Measurements from ENCODE around the gene HINFP. TPM values are rescaled to one million over a fixed set of nuclear protein-coding genes. Genes with fewer than 3 reads are reported as not detected.
"Not testable (repeated sequence)": the region's sequence is repeated elsewhere in the genome, so short reads cannot be mapped to it uniquely, and the experiment has no call there.

HINFP gene
- total RNA-seq, 1 donor from 2014 or later, result 21.9 TPM

DNA sequence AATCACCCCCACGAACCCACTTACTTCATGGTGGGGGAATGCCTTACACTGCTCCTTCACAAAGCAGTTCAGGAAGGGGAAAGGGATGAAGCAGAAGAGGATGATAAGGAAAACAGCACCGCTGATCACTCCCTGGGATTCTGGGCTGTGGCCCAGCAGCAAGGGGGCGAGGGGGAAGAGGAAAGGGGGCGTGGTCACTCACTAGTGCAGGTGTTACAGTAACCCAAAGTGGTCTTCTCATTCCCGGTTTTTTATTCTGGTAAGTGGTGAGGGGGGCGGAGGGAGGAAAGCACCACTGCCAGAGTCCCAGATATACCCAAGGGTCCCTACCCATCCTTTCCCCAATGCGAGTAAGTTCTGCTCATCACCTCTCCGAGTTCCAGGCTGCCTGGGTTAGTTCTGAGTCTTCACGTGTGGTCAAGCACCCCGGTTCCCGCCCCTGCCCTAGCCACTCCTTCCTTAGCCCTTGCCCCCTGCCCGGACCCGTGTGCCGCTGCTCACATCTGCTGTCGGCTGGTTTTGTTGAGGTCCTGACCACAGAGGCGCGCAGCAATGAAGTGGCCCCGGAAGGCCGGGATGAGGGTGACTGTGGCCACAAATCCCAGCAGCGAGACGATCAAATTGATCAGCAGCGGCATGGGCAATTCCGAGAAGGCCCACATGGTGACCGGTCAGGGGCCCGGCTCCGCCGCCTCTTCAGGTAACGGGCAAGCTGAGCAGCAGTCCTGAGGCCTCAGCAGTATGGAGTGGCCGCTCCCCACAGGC lies 20.2 kb upstream of the HINFP start:
- Mint-ChIP-seq H3K36me3 (ENCODE audit: low read depth) (peaks cover 13% of the 10 kb centered on the region), H3K4me1 (ENCODE audit: low read depth) (peaks cover 34% of the 10 kb centered on the region), H3K27me3 (ENCODE audit: low read depth) (no peaks in the 10 kb centered on the region), H3K27ac (ENCODE audit: unreplicated experiment) (peak overlapping the region; percentile 100), H3K9me3 (ENCODE audit: low read depth) (no peaks in the 10 kb centered on the region), H3K4me3 (ENCODE audit: unreplicated experiment) (peak overlapping the region; percentile 89)
- TF ChIP-seq, protein P1, sequence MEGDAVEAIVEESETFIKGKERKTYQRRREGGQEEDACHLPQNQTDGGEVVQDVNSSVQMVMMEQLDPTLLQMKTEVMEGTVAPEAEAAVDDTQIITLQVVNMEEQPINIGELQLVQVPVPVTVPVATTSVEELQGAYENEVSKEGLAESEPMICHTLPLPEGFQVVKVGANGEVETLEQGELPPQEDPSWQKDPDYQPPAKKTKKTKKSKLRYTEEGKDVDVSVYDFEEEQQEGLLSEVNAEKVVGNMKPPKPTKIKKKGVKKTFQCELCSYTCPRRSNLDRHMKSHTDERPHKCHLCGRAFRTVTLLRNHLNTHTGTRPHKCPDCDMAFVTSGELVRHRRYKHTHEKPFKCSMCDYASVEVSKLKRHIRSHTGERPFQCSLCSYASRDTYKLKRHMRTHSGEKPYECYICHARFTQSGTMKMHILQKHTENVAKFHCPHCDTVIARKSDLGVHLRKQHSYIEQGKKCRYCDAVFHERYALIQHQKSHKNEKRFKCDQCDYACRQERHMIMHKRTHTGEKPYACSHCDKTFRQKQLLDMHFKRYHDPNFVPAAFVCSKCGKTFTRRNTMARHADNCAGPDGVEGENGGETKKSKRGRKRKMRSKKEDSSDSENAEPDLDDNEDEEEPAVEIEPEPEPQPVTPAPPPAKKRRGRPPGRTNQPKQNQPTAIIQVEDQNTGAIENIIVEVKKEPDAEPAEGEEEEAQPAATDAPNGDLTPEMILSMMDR (IDR thresholded peaks at IDR 0.05), result peak; percentile 15
- peak; percentile 86 for DNase-seq (ENCODE audit: low spot score)

DNA sequence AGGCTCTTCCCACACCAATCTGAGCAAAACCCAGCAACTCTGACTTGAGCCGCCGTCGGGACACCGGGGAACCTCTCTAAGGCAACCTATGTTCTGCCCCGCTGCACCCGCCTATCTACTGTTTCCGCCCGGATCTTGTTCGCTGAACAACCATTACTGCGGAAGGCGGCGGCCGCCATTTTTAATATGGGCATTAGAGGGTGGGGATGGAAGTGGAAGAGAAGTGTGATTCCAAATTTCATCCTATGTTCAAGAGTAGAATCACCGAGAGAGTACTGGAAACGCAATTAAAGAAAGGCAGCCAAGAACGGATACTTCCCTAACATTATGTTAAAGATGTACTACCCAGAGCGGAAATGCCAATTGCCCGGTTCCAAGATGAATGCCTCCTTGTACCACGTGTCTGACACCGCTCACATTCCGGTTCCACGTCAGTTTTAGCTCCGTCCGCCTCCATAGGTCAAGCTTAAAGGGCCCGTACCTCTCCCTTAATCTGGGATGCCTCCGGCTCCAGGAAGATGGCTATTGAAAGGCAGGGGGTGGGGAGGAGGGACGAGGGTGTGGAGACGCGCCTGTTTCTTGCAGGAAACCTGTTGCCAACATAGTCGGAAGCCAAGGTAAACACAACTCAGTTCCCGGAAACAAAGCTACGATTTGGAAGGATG lies 19.5 kb upstream of the HINFP start, which contains the start of gene DPAGT1:
DPAGT1 (minus strand) TSS at position 95 of the 665 bp plus-strand sequence. CDS start 198 bp downstream, outside the sequence.
- H3K9me3 Mint-ChIP-seq (ENCODE audit: low read depth), result no peaks in the 10 kb centered on the region
- H3K36me3 Mint-ChIP-seq (ENCODE audit: low read depth), result peaks cover 10% of the 10 kb centered on the region
- peak within 1 kb of the TSS; percentile 89 for H3K4me3 Mint-ChIP-seq (ENCODE audit: unreplicated experiment)
- H3K27ac Mint-ChIP-seq (ENCODE audit: unreplicated experiment), result peak within 1 kb of the TSS; percentile 100
- peaks cover 41% of the 10 kb centered on the region for H3K4me1 Mint-ChIP-seq (ENCODE audit: low read depth)
- no peaks in the 10 kb centered on the region for H3K27me3 Mint-ChIP-seq (ENCODE audit: low read depth)
- TF ChIP-seq, protein P1 (IDR thresholded peaks at IDR 0.05), result no peak
- DNase-seq (ENCODE audit: low spot score), result peak; percentile 91

DNA sequence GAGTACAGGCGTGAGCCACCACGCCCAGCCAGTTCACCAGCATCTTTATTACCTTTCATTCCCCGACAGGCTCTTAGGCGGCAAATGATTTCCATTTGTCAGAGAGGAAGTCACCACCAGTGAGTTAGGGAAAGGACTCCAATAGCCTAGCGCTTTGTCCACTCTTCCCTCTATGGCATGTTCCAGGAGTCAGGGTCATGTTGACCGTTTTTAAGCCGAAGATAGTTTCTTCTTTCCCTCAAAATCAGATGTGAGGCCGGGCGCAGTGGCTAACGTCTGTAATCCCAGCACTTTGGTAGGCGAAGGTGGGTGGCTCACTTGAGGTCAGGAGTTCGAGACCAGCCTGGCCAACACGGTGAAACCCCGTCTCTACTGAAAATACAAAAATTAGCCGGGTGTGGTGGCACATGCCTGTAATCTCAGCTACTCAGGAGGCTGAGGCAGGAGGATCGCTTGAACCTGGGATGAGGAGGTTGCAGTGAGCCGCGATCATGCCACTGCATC lies 18.2 kb upstream of the HINFP start:
- Mint-ChIP-seq H3K27ac (ENCODE audit: unreplicated experiment) (peak overlapping the region; percentile 100), H3K4me3 (ENCODE audit: unreplicated experiment) (peak overlapping the region; percentile 89), H3K4me1 (ENCODE audit: low read depth) (peaks cover 44% of the 10 kb centered on the region)
- H3K27me3 Mint-ChIP-seq (ENCODE audit: low read depth); H3K9me3 Mint-ChIP-seq (ENCODE audit: low read depth); H3K36me3 Mint-ChIP-seq (ENCODE audit: low read depth); DNase-seq (ENCODE audit: low spot score): not testable (repeated sequence)

DNA sequence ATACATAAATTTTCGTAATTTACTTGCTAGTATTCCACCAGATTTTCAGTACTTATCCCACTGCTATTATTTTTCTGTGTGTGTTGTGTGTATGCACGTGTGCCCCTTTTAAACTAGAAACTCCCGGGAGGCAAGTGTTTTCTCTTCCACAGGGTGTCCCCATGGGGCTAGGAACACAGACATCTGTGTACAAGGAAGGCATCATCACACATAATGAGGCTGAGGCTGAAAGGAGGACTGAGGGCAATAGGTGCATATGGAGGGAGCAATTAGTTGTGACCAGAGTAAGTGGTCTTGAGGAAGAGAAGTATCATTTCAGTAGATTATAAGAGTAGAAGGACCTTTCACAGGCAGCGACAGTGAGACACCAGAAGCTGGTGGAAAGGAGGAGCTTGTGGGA lies 17.6 kb upstream of the HINFP start:
- Mint-ChIP-seq H3K36me3 (ENCODE audit: low read depth) (peaks cover under 1% of the 10 kb centered on the region), H3K9me3 (ENCODE audit: low read depth) (no peaks in the 10 kb centered on the region), H3K27me3 (ENCODE audit: low read depth) (no peaks in the 10 kb centered on the region), H3K4me1 (ENCODE audit: low read depth) (peaks cover 50% of the 10 kb centered on the region), H3K27ac (ENCODE audit: unreplicated experiment) (peak overlapping the region; percentile 85), H3K4me3 (ENCODE audit: unreplicated experiment) (no peak overlapping the region)
- no peak for DNase-seq (ENCODE audit: low spot score)
- TF ChIP-seq, protein P1 (IDR thresholded peaks at IDR 0.05), result no peak

DNA sequence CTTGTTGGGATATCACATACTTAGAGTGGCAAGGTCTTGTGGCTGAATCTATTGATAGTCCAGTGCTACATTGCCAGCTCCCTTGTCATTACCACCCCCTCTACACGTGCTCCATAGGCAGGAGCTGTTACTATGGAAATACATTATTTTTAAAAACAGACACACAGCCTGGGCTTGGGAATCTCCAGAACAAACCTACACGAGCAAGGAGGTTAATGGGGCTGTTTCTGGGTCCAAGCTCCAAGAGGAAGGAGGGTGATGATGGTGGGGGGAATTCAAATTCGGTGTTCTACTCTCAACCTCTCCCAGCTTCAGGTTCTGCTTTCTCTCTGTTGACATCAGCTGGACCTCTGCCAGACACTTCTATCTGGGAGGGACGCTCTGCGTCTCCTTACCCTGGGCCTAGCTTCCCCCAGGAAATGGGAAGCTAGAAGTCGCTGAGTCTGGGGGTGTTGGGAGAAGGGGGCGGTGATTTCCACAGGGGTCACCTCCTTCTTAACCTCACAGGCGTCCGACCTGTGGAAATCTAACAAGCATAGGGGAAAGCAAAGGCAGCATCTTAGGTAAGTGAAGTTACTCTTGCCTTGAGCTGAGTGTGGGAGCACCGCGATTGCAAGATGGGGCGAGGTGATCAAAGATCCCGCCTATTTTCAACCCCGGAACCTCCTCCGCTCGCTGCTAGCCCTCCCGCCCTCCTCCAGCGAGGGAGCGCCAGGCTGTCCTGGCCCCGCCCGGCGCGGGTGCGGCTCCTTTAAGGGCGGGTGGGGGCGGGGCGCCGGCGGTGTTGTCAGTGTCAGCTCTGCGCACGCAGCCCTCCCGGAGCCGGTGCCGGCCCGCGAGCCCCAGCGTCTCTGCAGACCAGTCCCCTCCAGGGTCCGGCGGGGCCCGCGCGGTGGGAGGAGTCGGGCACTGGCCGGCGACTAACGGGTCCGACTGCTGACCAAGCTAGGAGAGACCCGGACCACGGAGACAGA lies 14.5 kb upstream of the HINFP start, which contains the start of gene C2CD2L:
C2CD2L (plus strand) TSS at position 781 of the 974 bp plus-strand sequence. CDS start 398 bp downstream, outside the sequence.
- peak within 1 kb of the TSS; percentile 94 for H3K27ac Mint-ChIP-seq (ENCODE audit: unreplicated experiment)
- H3K9me3 Mint-ChIP-seq (ENCODE audit: low read depth), result no peaks in the 10 kb centered on the region
- H3K27me3 Mint-ChIP-seq (ENCODE audit: low read depth), result no peaks in the 10 kb centered on the region
- H3K4me3 Mint-ChIP-seq (ENCODE audit: unreplicated experiment), result peak within 1 kb of the TSS; percentile 80
- TF ChIP-seq, protein P1 (IDR thresholded peaks at IDR 0.05), result no peak
- H3K4me1 Mint-ChIP-seq (ENCODE audit: low read depth), result peaks cover 43% of the 10 kb centered on the region
- DNase-seq (ENCODE audit: low spot score), result no peak
- H3K36me3 Mint-ChIP-seq (ENCODE audit: low read depth), result peaks cover 5% of the 10 kb centered on the region

All from chondrocyte (in vitro differentiated cells).